Skeletal muscle tissue (tissue), 4 donors: Measurements from ENCODE around the gene GBE1. TPM values are rescaled to one million over a fixed set of nuclear protein-coding genes. Genes with fewer than 3 reads are reported as not detected.
A peak's percentile ranks its signal among the peaks of the same experiment; 100 is the strongest.

Source experiments
- H3K27ac ChIP-seq: one replicate; pipeline ENCODE4 v1.7.0; 2013; ENCODE audit warnings: mild to moderate bottlenecking, low read depth, low read length, inconsistent platforms
- H3K27me3 ChIP-seq, 3 donors: one replicate each; pipeline ENCODE4 v1.7.0; 2013; ENCODE audit warnings: low read length in 3 of 3; ENCODE audit not compliant: control insufficient read depth in 3 of 3, insufficient read depth in 3 of 3
- H3K36me3 ChIP-seq, 3 donors: one replicate each; pipeline ENCODE4 v1.7.0; 2013; ENCODE audit warnings: low read length in 3 of 3; ENCODE audit not compliant: control insufficient read depth in 3 of 3, insufficient read depth in 3 of 3
- H3K4me1 ChIP-seq, 3 donors: one replicate each; pipeline ENCODE4 v1.7.0; 2013; ENCODE audit warnings: low read length in 3 of 3, mild to moderate bottlenecking in 3 of 3; ENCODE audit not compliant: control insufficient read depth in 3 of 3, insufficient read depth in 3 of 3
- H3K4me3 ChIP-seq, 3 donors: one replicate each; pipeline ENCODE4 v1.7.0; 2013; ENCODE audit warnings: low read length in 3 of 3
- H3K9ac ChIP-seq, 3 donors: one replicate each; pipeline ENCODE4 v1.7.0; 2013; ENCODE audit warnings: low read length in 3 of 3, mild to moderate bottlenecking in 3 of 3, moderate library complexity in 2 of 3, low read depth in 1 of 3
- H3K9me3 ChIP-seq, 3 donors: one replicate each; pipeline ENCODE4 v1.7.0; 2013; ENCODE audit warnings: low read length in 3 of 3; ENCODE audit not compliant: control insufficient read depth in 3 of 3
- total RNA-seq: library from RNA; depleted of rRNA; stranded (reverse); fragments of >200 nt; gene quantifications from one replicate; pipeline ENCODE4 v1.2.3, GENCODE V29; 2014
- donor health status: Osteomylitis.

GBE1 gene
- total RNA-seq, 1 donor from 2014 or later, result 26.1 TPM

GRCh38 chr3:81713031-81713430 is 48.4 kb downstream of the GBE1 start:
- no peak overlapping the region for H3K4me3 ChIP-seq
- no peaks in the 10 kb centered on the region for H3K27me3 ChIP-seq
- H3K9ac ChIP-seq, result no peak overlapping the region
- peaks cover 0 to 9% (median 3%) of the 10 kb centered on the region in 3 donors for H3K4me1 ChIP-seq
- no peak overlapping the region for H3K27ac ChIP-seq
- H3K36me3 ChIP-seq, result peaks cover 0 to 5% (median 1%) of the 10 kb centered on the region in 3 donors
- no peaks in the 10 kb centered on the region for H3K9me3 ChIP-seq

GRCh38 chr3:81709606-81710005 is 51.8 kb downstream of the GBE1 start:
- Histone ChIP-seq H3K9ac (no peak overlapping the region), H3K36me3 (peaks cover 0 to 5% (median 4%) of the 10 kb centered on the region in 3 donors), H3K4me1 (peaks cover 0 to 5% (median 3%) of the 10 kb centered on the region in 3 donors), H3K27ac (no peak overlapping the region), H3K9me3 (no peaks in the 10 kb centered on the region), H3K27me3 (no peaks in the 10 kb centered on the region), H3K4me3 (no peak overlapping the region)

DNA sequence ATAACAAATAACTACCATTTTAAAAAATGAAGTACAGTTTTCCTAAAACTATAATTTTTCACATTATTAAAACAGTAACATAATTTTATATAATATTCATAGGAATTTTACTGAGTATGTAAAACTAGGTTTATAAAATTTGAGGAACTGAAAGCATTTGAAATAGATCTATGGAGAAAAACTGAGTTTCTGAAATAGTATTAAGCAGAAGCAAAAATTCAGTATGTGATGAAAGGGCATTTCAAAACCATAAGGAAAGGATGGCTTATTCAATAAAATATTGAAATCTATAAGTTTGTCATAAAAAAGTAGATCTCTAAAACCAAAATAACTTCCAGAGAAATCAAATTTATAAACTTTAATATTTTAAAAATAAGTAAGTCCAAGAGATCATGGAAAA is 53.4 kb downstream of the GBE1 start:
- Histone ChIP-seq H3K9me3 (no peaks in the 10 kb centered on the region), H3K4me1 (peaks cover 0 to 5% (median 3%) of the 10 kb centered on the region in 3 donors), H3K27ac (no peak overlapping the region)

GRCh38 chr3:81702126-81702525 is 59.3 kb downstream of the GBE1 start:
- H3K27ac ChIP-seq, result no peak overlapping the region
- H3K4me3 ChIP-seq, result no peak overlapping the region
- no peaks in the 10 kb centered on the region for H3K27me3 ChIP-seq
- peaks cover 0 to 5% (median 0%) of the 10 kb centered on the region in 3 donors for H3K4me1 ChIP-seq
- peaks cover 6 to 8% (median 7%) of the 10 kb centered on the region in 3 donors for H3K36me3 ChIP-seq
- H3K9ac ChIP-seq, result no peak overlapping the region
- no peaks in the 10 kb centered on the region for H3K9me3 ChIP-seq

More for the DNA sequence above, 53.4 kb downstream of the GBE1 start:
- peak overlapping the region in 1 of 3 donors; percentile 28 for H3K9ac ChIP-seq
- H3K36me3 ChIP-seq, result peaks cover 0 to 2% (median 1%) of the 10 kb centered on the region in 3 donors
- no peak overlapping the region for H3K4me3 ChIP-seq
- H3K27me3 ChIP-seq, result no peaks in the 10 kb centered on the region

DNA sequence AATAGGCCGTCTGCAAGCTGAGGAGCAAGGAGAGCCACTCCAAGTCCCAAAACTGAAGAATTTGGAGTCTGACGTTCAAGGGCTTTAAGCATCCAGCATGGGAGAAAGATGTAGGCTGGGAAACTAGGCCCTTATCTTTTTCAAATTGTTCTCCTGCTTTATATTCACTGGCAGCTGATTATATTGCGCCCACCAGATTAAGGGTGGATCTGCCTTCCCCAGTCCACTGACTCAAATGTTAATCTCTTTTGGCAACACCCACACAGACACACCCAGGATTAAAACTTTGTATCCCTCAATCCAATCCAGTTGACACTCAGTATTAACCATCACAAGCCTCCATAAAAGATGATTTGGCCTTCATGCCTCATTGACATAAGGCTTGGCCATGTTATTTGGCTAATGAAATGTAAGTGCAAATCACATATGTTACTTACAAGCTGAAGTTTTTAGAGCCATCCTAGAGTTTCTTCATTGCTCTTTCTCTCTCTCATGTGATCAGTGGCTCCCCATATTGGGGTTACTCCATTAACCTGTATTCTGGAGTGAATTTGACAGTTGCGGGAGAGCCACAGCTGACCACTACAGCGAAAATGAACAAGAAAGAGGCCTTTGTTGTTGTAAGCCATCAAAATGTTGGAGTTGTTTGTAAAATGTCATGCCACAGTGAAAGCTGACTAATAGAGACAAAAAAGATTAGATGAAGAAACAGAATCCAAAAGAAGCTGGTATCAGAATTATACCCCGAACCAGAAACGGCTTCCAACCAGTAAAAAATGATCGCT is 61.7 kb downstream of the GBE1 start:
- Histone ChIP-seq H3K4me3 (no peak overlapping the region), H3K9me3 (no peaks in the 10 kb centered on the region), H3K27ac (no peak overlapping the region), H3K4me1 (peaks cover 0 to under 1% (median 0%) of the 10 kb centered on the region in 3 donors), H3K36me3 (peaks cover 4 to 10% (median 6%) of the 10 kb centered on the region in 3 donors), H3K27me3 (no peaks in the 10 kb centered on the region), H3K9ac (no peak overlapping the region)

GRCh38 chr3:81696090-81696489 is 65.4 kb downstream of the GBE1 start:
- peaks cover 4 to 10% (median 6%) of the 10 kb centered on the region in 3 donors for H3K36me3 ChIP-seq
- no peaks in the 10 kb centered on the region for H3K9me3 ChIP-seq
- no peaks in the 10 kb centered on the region for H3K27me3 ChIP-seq
- no peak overlapping the region for H3K9ac ChIP-seq
- H3K4me1 ChIP-seq, result peaks cover 0 to 2% (median 0%) of the 10 kb centered on the region in 3 donors
- H3K4me3 ChIP-seq, result no peak overlapping the region
- no peak overlapping the region for H3K27ac ChIP-seq

- Histone ChIP-seq H3K9ac (no peak overlapping the region), H3K36me3 (peaks cover 4 to 10% (median 6%) of the 10 kb centered on the region in 3 donors), H3K27me3 (no peaks in the 10 kb centered on the region), H3K27ac (no peak overlapping the region), H3K9me3 (no peaks in the 10 kb centered on the region), H3K4me3 (no peak overlapping the region), H3K4me1 (peaks cover 0 to 2% (median 0%) of the 10 kb centered on the region in 3 donors)
Measured at GRCh38 chr3:81695302-81695701, 66.1 kb downstream of the GBE1 start.

DNA sequence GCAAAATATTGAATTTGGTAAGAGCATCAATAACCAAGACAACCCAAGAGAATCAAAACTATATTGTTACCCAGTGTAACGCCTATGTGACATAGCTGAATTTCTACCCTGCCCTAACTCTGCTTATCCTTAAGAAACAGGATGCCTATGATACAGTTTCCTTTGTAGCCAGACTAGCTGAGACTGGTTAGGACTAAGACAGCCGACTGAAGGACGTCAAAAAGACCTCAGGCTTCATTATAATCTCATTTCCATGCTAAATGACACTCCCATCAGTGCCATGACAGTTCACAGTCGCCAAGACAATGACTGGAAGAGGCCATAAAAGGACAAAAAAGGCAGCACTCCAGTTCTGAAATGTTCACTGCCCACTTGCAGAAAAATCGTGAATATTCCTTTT is 66.8 kb downstream of the GBE1 start:
- Histone ChIP-seq H3K27me3 (no peaks in the 10 kb centered on the region), H3K9ac (no peak overlapping the region), H3K27ac (no peak overlapping the region), H3K36me3 (peaks cover 1 to 7% (median 2%) of the 10 kb centered on the region in 3 donors), H3K9me3 (no peaks in the 10 kb centered on the region), H3K4me1 (peaks cover 0 to 2% (median 0%) of the 10 kb centered on the region in 3 donors), H3K4me3 (no peak overlapping the region)

DNA sequence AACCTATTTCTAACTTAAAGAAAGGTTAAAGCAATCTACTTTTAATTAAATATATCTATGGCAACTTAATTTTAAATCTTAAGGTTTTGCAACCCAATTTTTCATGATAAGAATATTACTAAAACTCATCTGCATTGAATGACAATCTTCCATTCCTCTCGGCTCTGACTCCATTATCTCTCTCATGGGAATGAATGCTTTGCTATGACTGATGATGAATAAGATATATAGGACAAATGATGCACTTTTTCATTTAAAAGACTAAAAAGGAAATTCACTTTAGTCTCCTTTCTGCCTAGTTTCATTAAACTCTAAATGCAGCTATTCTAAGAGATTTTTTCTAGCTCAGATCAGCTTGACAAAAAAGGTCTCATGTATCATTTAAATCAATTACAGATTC is 68.7 kb downstream of the GBE1 start:
- Histone ChIP-seq H3K4me1 (peaks cover 0 to 2% (median 0%) of the 10 kb centered on the region in 3 donors), H3K36me3 (peaks cover 0 to 3% (median 0%) of the 10 kb centered on the region in 3 donors), H3K27me3 (no peaks in the 10 kb centered on the region), H3K27ac (no peak overlapping the region), H3K4me3 (no peak overlapping the region), H3K9ac (no peak overlapping the region), H3K9me3 (no peaks in the 10 kb centered on the region)

DNA sequence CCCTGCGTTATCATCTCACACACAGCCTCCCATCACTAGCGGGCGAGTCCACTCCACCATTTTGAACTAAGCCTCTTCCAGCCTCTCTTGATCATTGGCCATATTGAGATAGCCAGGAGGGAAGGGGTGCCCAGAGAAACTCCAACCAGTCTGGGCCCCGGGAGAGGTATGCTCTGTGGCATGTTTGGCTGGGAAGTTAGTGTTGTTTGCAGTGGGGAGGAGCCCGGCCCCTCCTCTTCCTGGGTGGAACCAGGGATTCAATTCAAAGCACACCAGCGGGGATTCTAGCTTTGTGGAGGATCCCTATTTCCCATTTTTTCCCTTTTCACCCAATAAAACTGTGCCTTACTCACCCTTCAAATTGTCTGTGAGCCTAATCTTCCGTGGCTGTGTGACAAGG is 71.8 kb downstream of the GBE1 start:
- H3K9me3 ChIP-seq, result no peaks in the 10 kb centered on the region
- no peaks in the 10 kb centered on the region for H3K36me3 ChIP-seq
- no peak overlapping the region for H3K9ac ChIP-seq
- no peak overlapping the region for H3K27ac ChIP-seq
- no peak overlapping the region for H3K4me3 ChIP-seq
- no peaks in the 10 kb centered on the region for H3K27me3 ChIP-seq
- peaks cover 0 to under 1% (median 0%) of the 10 kb centered on the region in 3 donors for H3K4me1 ChIP-seq
